Ascending aorta (tissue), 2 donors: ENCODE data around the gene CCDC107. TPM values are rescaled to one million over a fixed set of nuclear protein-coding genes. Genes with fewer than 3 reads are reported as not detected.

Experiments
- DNase-seq, 2 donors: peaks; one replicate each; pipeline ENCODE4 v3.0.0-alpha.2; 2019; ENCODE audit warnings: low spot score in 2 of 2
- H3K27ac ChIP-seq, 2 donors: fragments of 200-600 bp; sonication (generic); one replicate each; pipeline ENCODE4 v1.5.1; 2016 to 2017; ENCODE audit warnings: mild to moderate bottlenecking in 1 of 2
- H3K27me3 ChIP-seq: fragments of 200-600 bp; sonication (generic); one replicate; pipeline ENCODE4 v1.5.1; 2017
- H3K36me3 ChIP-seq, 2 donors: fragments of 200-600 bp; sonication (generic); one replicate each; pipeline ENCODE4 v1.5.1; 2016
- H3K4me1 ChIP-seq, 2 donors: fragments of 200-600 bp; sonication (generic); one replicate each; pipeline ENCODE4 v1.5.1; 2016 to 2017; ENCODE audit warnings: mild to moderate bottlenecking in 1 of 2
- H3K4me3 ChIP-seq, 2 donors: fragments of 200-600 bp; sonication (generic); one replicate each; pipeline ENCODE4 v1.5.1; 2016 to 2017; ENCODE audit warnings: mild to moderate bottlenecking in 1 of 2
- H3K9me3 ChIP-seq, 2 donors: fragments of 200-600 bp; sonication (generic); one replicate each; pipeline ENCODE4 v1.5.1; 2016
- CTCF ChIP-seq, 3 experiments: fragments of 200-600 bp in 2 of 3; fragments of 450-650 bp in 1 of 3; sonication (generic) in 2 of 3; IDR thresholded peaks; one replicate each; pipeline ENCODE4 v1.5.1; 2016 to 2019; ENCODE audit warnings: antibody characterized with exemption in 3 of 3, mild to moderate bottlenecking in 1 of 3, moderate library complexity in 1 of 3
- intact Hi-C: fragments of 100-400 bp; cut with DNase I; formaldehyde crosslinking; loops from one replicate; pipeline ENCODE4 v1.15.1; 2023
- total RNA-seq: library from RNA; depleted of rRNA; stranded (reverse); fragments of >200 nt; gene quantifications from one replicate; pipeline ENCODE4 v1.1.0, GENCODE V29; 2016

Gene CCDC107
- total RNA-seq, 1 donor from 2014 or later, result 67.6 TPM

DNA sequence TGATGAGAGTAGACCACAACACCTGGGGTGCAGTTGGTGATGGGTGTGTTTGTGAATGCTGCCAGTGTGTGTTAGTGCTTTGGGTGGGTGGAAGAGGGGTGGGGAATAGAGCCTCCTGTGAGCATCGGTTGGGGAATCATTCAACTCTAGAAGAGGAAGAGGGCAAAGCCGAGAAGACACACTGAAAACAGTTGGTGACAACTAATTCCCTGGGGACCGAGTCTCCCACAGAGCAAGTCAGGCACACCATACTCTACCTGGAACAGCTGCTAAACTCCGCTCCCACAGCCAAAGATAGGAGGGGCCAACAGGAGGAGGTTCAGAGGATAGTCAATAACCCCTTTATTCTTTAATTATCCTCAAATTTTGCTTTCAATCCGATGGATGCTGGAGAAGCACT, 8.5 kb downstream of the CCDC107 start:
- Histone ChIP-seq H3K36me3 (peaks cover 0 to 7% of the 10 kb centered on the region in 2 donors), H3K27me3 (no peaks in the 10 kb centered on the region), H3K27ac (no peak overlapping the region), H3K9me3 (no peaks in the 10 kb centered on the region), H3K4me1 (peaks cover 10 to 13% of the 10 kb centered on the region in 2 donors), H3K4me3 (no peak overlapping the region)
- TF ChIP-seq CTCF (IDR thresholded peaks at IDR 0.05), result no peak
- intact Hi-C loops, result no loop called here
- DNase-seq, result no peak

GRCh38 chr9:35667939-35668338, 9.8 kb downstream of the CCDC107 start:
- DNase-seq, result no peak
- H3K36me3 ChIP-seq, result no peaks in the 10 kb centered on the region
- H3K9me3 ChIP-seq, result no peaks in the 10 kb centered on the region
- no peak overlapping the region for H3K4me3 ChIP-seq
- peaks cover 5 to 10% of the 10 kb centered on the region in 2 donors for H3K4me1 ChIP-seq
- no peak overlapping the region for H3K27ac ChIP-seq
- intact Hi-C loops, result no loop called here
- no peaks in the 10 kb centered on the region for H3K27me3 ChIP-seq
- no peak for TF ChIP-seq CTCF (IDR thresholded peaks at IDR 0.05)

DNA sequence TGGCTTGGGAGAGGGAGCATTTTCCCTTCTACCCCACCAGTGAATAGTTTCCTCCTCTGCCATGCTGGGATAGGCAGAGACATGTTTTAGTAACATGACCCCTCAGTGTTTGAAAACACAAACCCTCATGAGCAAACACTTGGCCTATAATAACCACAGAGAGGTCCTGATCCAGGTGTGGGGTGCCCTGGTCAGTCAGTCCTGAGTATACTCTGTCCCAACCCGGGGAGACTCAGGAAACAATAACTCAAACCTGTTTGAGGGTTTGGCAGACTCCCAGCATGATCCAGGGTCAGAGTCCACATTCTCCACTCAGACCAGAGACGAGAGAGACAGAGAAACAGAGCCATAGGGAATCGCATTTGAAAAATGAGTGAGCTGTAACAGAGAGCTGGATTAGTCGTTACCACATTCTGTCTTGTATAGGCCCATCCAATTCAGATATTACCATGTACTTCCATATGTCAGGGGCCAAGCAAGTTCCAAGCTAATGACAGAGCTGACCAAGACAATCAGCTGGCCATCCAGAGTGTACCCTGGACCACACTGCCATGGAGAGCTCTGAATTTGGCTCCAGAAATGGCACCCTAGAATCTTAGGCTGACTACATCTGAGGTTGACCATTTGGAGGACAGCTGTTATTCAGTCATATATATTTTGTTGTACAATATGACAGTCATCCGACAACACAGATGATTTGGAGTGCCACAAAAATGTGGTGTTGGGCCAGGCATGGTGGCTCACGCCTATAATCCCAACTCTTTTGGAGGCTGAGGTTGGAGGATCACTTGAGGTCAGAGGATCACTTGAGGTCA, 11.4 kb downstream of the CCDC107 start:
- no peaks in the 10 kb centered on the region for H3K36me3 ChIP-seq
- no peak overlapping the region for H3K27ac ChIP-seq
- DNase-seq, result no peak
- H3K9me3 ChIP-seq, result no peaks in the 10 kb centered on the region
- no peaks in the 10 kb centered on the region for H3K27me3 ChIP-seq
- H3K4me3 ChIP-seq, result no peak overlapping the region
- TF ChIP-seq CTCF (IDR thresholded peaks at IDR 0.05), result no peak
- intact Hi-C loops, result no loop called here
- H3K4me1 ChIP-seq, result peaks cover 9 to 11% of the 10 kb centered on the region in 2 donors

DNA sequence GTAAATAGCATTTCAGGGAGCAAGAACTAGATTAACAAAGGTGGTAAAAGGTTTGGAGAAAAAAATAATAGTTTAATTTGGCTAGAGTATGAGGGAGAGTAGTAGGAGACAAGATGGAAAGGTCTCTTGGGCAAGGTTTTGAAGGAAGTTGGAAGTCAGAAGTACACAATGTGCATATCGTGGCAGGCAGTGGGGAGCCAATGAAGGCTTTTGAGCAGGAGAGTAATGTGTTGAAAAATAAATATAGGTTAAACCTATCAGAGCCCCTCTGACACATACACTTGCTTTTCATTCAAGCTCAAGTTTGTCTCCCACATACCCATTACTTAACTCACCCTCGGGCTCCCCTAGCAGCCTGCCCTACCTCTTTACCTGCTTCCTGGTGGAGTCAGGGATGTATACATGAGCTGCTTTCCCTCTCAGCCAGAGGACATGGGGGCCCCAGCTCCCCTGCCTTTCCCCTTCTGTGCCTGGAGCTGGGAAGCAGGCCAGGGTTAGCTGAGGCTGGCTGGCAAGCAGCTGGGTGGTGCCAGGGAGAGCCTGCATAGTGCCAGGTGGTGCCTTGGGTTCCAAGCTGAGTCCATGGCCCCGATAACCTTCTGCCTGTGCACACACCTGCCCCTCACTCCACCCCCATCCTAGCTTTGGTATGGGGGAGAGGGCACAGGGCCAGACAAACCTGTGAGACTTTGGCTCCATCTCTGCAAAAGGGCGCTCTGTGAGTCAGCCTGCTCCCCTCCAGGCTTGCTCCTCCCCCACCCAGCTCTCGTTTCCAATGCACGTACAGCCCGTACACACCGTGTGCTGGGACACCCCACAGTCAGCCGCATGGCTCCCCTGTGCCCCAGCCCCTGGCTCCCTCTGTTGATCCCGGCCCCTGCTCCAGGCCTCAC, 15.3 kb downstream of the CCDC107 start, which contains the start of gene CA9:
CA9 (plus strand) TSS at position 797 of the 893 bp plus-strand sequence; CDS start at position 829, 32 bp downstream.
- Histone ChIP-seq H3K36me3 (no peaks in the 10 kb centered on the region), H3K27me3 (no peaks in the 10 kb centered on the region), H3K4me1 (peaks cover 6 to 16% of the 10 kb centered on the region in 2 donors), H3K27ac (peak within 1 kb of the TSS in 1 of 2 donors; percentile 30), H3K9me3 (no peaks in the 10 kb centered on the region), H3K4me3 (peak within 1 kb of the TSS in 1 of 2 donors; percentile 23)
- intact Hi-C loops, result no loop called here
- no peak for TF ChIP-seq CTCF (IDR thresholded peaks at IDR 0.05)
- no peak for DNase-seq

DNA sequence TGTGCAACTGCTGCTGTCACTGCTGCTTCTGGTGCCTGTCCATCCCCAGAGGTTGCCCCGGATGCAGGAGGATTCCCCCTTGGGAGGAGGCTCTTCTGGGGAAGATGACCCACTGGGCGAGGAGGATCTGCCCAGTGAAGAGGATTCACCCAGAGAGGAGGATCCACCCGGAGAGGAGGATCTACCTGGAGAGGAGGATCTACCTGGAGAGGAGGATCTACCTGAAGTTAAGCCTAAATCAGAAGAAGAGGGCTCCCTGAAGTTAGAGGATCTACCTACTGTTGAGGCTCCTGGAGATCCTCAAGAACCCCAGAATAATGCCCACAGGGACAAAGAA, 15.9 kb downstream of the CCDC107 start:
- H3K36me3 ChIP-seq, result no peaks in the 10 kb centered on the region
- TF ChIP-seq CTCF (IDR thresholded peaks at IDR 0.05), result no peak
- H3K27ac ChIP-seq, result peak overlapping the region in 1 of 2 donors; percentile 20
- H3K9me3 ChIP-seq, result no peaks in the 10 kb centered on the region
- no peak for DNase-seq
- no peaks in the 10 kb centered on the region for H3K27me3 ChIP-seq
- H3K4me1 ChIP-seq, result peaks cover 6 to 16% of the 10 kb centered on the region in 2 donors
- intact Hi-C loops, result no loop called here
- peak overlapping the region in 1 of 2 donors; percentile 23 for H3K4me3 ChIP-seq
